GM04504 (cell line): Measurements from ENCODE around the gene MAP2K7.
"Not testable (repeated sequence)": the region's sequence is repeated elsewhere in the genome, so short reads cannot be mapped to it uniquely, and the experiment has no call there.

ENCODE experiments used
- DNase-seq: peaks from one replicate; pipeline ENCODE4 v3.0.0-alpha.2; 2012; ENCODE audit warnings: low read depth

The MAP2K7 gene

DNA sequence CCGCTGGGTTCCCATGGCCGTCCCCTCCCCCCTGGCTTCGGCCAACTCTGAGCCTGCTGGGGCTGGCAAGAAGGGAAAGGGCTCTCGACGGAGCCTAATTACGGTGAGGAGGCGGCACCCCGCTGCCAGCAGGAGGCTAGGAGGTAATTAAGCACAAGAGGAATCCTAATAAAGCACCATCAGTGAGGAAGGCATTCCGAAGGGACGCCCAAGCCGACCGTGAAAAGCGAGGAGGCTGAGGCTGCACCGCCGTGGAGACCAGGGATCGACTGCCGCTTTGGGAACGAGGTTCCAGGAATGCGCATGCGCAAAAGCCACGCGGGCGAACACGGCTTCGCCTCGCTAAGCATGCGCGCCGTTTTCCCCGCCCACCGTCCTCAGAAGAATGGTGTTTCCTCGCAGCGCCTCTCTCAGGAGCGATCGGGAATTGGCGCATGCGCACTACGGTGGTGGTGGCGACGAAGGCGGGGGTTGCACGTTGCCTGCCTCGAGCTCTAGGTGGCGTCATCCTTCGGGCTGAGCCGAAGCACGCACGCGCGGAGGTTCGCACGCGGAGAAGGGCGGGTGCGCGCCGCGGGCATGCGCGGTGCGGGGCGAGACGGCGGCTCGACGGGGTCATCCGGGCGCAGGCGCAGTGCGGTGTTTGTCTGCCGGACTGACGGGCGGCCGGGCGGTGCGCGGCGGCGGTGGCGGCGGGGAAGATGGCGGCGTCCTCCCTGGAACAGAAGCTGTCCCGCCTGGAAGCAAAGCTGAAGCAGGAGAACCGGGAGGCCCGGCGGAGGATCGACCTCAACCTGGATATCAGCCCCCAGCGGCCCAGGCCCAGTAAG is at the start of gene MAP2K7:
Gene MAP2K7, plus strand, starts transcription at position 634 of the 830 bp plus-strand sequence. Its CDS starts 68 bp downstream, at position 702.
- peak; percentile 98 for DNase-seq

DNA sequence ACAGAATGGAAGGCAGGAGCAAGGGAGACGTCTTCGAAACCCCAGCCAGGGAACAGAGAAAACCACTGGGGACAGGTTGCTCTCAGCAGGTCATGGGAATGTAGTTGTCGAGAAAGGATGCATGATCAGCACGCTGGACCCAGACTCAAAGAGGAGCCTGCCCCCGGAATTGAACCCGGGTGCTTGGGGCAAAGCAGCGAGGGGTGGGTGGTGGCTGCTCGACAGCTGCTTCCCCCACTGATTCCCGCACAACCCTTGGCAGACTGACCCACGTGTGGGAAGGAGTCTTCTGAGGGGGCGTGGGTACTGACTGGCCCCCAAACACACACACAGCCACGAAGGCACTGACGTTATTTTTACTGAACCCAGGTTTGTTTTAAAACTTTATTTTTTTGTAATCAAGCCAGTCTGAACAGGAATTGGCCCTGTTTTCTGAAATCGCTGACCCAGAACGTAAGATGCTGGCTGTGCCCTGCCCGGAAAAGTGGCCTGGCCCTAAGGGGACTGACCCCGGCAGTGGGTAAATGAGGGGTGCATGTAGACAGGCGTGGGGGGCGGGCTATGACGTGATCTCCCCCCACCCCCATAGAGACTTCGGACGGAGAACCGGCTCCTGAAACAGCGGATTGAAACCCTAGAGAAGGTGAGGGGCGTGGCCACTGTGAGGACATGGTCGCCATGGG is 48.1 kb upstream of the MAP2K7 start:
- DNase-seq, result no peak

DNA sequence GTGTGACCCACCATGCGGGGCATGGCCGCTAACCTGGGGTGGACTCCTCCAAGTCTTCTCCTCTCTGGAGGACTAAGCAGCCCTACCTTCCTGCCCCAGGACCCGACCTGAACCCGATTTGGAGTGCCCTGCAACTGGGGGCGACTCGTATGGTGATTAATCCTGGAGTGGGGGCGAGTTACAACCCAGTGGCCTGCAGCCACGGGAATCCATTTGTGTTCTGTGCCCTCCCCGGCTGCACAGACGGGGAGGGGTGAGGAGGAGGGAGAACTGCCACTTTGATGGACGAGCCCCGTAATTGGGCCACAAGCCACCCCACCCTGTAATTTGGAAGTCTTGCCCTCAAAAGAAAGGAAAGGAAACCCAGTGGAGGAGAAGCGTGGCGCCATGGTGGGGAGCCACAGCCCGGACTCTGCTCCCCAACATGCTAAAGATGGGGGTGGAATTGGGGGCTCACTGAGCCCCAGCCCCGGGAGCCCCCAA is 47.5 kb upstream of the MAP2K7 start:
- DNase-seq, result no peak

DNA sequence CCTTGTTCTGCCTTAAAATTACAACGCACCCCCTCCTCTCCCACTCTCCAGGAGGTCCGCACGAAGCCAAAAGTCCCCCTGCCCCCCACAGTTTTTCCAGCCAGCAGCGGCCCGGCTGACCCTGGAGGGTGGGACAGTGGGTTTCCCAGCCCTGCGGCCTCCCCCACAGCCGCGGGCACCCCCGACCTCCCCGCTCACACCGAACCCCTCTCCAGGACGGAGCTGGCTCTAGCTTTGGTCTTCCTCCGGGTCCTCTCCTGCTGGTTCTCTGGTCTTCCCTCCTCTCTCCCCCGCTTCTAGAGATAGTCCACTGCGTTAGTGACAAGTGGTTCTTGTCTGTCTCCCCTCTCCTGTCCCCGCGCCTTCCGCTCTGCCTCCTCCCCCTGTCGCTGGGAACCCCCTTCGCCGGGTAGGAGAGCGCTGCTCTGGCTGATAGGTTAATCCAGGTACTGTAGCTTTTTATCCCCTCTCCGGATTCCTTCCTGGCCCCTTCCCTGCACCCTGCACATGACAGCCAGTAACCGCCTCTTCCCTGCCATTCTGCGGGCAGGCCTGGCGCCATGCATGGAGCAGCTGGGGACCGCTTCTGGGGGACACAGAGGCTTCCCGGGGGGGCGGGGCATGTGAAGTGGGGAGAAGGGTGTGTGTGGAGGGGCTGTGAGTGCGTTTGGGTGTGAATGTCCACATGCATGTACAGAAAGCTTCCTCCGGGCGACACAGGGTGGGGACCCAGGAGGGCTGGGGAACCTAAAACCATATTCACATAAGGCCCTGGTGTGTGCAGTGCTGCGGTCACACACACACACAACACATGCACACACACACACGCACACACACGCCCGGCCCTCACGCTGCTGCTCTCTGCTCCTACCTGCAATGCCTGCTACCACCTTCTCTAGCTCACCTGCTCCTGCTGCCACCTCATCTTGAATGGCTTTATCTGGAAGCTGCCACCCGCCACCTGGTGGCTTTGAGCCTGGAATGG is 46.7 kb upstream of the MAP2K7 start:
- DNase-seq, result no peak

DNA sequence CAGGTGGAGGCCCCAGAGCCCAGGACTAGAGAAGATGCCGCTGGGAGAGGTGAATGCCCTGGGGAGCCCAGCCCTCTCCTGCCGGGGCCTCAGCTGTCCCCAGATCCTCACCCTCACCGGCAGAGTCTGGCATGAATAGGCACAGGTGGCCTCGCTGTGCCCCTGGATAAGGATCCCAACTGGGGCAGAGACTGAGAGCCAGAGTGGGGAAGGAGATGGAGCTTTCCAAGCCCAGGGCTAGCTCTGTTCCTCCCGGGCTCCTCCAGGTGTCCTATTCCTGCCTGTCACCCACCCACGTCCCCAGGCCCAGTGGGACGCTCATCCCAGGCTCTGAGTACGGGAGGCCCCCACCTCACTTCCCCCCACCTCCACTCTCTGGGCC is 46.0 kb upstream of the MAP2K7 start:
- DNase-seq, result no peak

DNA sequence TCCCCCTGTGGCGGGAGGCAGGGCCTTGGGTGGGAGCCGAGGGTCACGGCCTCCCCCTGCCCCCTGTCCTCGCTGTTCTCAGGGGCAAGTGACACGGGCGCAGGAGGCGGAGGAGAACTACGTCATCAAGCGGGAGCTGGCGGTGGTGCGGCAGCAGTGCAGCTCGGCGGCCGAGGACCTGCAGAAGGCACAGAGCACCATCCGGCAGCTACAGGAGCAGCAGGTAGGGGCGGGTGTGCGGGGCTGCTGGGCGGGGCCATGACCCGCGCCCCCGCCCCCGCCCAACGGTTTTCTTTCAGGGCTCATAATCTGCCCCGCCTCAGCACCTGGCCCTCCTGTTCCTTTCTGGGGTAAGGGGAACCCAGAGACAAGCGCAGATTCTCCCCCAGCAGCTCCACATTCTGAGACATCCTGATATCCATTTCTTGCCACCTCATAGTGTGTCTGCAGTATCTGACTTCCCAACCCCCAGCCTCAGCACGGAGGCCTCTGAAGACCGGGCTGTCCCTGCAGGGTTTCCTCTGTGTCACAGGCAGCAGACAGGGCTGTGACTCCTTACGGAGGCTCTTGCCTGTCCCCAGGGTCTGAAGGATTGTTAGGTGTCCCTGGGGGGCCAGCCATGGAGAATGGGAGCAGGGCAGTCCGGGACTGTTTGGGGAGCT is 45.4 kb upstream of the MAP2K7 start:
- no peak for DNase-seq

DNA sequence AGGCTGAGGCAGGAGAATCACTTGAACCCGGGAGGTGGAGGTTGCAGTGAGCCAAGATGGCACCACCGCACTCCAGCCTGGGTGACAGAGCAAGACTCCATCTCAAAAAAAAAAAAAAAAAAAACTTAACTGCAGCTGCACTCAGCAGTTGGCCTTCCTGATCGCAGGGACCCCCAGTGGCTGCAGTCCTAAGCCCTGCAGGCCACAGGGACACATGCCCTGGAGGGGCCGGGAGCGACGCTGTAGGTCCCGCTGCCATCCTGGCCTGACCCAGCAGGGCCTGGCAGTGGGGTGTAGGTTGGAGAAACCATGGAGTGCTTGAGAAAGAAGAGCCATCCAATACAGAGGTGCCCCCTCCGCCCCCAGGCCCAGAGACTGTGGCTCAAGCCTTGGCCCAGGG is 44.6 kb upstream of the MAP2K7 start:
- DNase-seq, result not testable (repeated sequence)

DNA sequence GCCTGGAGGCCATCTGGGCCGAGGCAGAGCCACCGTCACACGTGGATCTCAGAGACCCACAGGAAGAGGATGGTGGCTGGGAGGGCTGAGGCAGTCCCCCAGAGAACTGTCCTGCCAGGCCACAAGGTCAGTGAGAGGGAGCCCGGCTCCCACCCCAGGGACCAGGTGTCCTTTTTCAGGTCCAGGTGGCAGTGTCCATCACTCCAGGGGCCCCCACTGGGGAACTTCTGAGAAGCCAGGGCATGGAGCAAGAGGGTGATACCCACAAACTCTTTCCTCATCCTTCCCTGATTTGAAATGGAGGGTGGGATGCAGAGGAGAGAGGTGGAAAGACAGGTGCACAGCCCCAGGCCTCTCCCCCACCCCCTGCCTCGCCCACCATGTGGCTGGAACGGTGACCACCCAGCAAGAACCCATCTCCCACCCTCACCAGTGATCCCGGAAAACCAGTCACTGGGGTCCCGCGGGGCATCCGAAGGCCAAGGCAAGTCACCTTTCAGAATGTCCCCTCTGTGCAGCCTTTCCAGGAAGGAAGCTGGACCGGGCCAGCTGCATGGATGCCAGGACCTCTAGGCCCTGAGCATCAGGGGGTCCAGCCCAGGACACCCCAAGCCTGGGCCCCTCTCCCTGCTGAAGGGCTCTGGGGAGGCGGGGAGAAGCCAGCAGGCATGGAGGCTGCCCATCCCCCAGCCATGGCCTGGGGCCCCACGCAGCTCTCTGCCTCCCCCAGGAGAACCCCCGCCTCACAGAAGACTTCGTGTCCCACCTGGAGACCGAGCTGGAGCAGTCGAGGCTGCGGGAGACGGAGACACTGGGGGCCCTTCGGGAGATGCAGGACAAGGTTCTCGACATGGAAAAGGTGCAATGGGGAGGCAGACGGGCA is 43.6 kb upstream of the MAP2K7 start:
- no peak for DNase-seq

DNA sequence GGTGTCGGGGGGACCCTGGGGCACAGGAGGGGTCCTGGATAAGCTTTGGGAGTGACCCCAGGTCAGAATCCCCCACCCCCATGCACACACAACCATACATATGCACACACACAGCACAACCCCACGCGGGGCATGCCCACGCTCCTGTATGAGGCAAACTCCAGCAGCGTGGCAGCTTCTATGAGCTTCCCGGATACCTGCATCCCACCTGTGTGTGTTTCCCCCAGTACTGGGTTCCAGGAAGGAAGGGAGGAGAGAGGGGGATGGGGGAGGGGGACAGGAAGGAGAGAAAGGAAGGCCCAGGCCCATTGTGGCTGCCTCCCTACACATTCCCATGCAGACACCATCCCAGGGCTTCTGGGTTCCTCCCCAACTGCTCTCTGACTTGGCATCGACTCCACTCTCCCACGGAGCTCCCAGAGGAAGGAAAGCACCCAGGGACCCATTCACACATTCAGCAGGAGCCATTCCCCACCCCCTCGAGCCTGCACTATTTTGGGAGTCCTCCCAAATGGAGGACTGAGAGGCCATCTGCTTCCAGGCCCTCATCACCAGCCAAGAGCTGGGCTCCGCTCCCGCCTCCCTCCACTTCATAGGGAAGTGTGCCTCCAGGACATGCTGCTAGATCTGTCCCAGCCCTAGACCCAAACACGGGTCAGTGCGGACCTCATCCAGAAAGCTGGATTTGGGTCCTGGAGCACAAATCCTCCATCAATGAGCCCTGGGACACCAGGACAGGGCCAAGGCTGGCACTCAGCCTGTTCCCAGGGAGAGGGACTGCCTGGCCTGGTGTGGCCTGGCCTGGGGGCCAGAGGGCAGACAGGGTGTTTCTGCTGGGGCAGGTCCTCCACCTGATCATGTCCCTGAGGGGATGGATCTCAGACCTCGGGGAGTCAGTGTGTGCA is 42.7 kb upstream of the MAP2K7 start:
- no peak for DNase-seq

DNA sequence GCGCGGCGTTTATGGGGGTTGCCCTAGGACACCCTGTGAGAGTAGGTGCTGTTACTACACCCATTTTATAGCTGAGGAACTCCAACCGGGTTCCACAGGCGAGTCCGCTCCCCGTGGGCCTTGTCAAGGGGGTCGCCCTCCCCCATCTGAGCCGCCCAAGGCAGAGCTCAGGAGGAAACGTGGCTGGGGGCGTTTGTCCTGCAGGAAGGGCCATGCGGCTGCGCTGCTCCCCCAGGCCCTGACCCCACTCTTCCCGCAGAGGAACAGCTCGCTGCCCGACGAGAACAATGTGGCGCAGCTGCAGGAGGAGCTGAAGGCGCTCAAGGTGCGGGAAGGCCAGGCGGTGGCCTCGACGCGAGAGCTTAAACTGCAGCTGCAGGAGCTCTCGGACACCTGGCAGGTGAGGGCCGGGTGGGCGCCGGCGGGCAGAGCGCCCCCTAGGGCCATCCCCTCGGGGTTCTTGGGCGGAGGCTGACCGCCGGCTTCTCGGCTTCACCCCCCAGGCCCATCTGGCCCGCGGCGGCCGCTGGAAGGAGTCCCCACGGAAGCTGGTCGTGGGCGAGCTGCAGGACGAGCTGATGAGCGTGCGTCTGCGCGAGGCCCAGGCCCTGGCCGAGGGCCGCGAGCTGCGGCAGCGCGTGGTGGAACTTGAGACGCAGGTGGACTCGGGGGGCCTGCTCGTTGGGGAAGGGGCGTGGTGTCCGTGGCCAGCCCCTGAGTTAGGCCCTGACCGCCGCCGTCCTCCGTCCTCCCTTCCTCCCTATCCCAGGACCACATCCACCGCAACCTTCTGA is 41.9 kb upstream of the MAP2K7 start:
- DNase-seq, result no peak

DNA sequence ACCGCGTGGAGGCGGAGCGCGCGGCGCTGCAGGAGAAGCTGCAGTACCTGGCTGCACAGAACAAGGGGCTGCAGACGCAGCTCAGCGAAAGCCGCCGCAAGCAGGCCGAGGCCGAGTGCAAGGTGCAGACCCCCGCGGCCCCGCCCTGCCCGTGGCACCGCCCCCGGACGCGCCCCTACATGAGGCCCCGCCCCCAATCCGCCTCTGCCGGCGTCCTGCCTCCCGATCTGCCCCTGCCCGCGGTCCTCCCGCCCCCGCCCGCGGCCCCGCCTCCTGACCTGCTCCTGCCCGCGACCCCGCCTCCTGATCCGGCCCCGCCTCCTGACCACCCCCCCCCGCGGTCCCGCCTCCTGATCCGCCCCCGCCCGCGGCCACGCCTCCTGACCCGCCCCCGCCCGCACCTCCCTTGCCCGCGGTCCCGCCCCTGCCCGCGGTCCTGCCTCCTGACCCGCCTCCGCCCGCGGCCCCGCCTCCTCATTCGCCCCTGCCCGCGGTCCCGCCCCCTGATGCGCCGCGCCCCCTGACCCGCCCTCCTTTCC is 41.2 kb upstream of the MAP2K7 start:
- DNase-seq, result no peak

DNA sequence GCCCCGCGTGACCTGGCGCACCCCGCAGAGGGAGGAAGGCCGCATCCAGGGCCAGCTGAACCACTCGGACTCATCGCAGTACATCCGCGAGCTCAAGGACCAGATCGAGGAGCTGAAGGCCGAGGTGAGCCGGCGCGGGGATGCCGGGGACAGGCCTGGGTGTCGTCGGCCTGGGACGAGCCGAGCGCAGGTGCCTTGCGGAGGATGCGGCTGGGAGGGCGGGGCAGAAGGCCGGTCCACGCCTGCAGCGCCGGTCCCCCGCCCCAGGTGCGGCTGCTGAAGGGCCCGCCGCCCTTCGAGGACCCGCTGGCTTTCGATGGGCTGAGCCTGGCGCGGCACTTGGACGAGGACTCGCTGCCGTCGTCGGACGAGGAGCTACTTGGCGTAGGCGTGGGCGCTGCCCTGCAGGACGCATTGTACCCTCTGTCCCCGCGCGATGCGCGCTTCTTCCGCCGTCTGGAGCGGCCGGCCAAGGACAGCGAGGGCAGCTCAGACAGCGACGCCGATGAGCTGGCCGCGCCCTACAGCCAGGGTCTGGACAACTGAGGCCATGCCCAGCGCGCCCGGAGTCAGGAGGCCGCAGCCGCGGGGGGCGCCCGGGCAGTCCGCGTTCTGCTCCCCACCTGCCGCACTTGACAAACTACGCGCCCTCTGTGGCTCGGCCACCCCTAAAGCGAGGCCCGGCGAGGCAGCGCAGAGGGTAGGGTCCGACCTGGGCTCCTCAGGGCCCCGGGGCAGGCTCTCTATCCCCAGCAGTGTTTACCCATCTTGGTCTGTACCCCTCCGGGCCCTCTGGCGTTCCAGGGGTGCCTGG is 40.3 kb upstream of the MAP2K7 start:
- no peak for DNase-seq

DNA sequence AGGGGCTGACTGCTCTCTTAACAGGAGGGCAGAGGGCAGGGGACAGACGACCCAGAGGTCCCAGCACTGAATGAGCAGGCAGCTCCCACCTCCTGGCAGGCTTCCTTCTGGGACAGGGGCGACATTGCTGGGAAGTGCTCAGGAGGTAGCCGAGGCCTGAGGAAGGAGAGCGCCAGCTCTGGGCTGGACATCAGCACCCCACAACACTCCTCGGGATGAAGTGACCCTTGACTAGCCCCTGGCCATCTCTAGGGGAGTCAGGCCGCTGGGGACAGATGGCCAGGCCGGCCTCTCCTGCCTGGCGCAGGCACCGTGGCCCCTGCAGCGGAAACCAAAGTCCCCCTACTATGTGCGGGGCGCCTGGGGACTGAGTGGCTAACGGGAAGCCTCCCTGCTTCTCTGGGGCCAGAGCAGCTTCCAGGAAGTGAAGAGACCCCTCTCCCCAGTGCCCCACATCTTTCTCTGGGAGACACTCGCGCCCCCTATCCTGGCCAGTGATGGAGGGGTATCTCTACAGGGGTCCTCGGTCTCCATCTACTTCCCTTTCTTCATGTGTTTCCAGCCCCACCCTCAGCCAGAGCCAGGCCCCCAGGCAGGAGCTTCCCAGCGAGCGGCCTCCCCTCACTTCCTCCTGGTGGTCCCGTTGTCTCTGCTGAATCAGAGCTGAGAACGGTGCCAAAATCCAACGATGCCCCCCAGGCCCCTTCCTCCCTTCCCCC is 39.5 kb upstream of the MAP2K7 start:
- no peak for DNase-seq

DNA sequence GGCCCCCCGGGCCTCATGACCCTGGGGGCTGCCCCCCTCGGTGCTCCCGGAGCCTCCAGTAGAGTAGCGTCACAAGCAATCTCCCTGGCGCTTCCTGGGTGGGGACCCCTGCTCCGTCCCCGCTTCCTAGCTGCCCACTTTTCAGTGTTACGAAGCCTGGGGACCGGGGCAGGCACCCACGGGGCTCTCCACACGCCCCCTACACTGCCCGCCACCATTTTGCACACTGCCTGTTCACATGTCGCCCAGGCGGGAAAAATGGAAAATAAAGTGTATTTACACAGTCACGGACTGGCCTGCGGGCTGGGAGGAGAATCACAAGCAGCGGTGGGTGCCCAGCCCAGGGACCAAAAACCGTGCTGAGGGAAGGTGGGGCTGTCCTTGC is 39.0 kb upstream of the MAP2K7 start:
- no peak for DNase-seq

DNA sequence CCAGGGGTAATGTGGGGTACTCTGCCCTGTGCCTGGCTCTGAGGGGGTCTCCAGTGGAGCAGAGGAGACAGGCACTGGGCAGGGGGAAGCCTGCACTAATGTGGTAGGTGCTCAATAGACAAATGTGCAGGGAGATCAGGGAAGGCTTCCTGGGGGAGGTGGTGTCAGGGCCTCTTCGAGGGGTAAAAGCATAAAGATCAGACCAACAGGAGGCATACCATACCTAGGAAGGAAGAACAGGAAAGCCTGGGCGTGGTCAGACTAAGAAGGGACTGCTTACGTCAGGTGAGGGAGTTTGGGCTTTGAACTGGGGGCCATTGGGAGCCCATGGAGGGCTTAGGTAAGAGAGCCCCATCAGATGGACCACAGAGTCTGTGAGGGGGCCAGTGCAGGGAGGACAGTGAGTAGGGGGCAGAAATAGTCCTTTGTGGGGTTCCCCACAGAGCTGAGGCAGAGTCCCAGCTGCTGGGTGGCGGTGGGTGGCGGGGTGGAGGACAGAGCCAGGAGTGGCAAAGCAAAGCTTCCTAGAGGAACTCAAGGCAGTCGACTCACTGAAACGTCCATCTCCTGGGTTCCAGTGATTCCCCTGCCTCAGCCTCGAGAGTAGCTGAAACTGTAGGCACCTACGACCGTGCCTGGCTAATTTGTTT is 38.3 kb upstream of the MAP2K7 start:
- no peak for DNase-seq

DNA sequence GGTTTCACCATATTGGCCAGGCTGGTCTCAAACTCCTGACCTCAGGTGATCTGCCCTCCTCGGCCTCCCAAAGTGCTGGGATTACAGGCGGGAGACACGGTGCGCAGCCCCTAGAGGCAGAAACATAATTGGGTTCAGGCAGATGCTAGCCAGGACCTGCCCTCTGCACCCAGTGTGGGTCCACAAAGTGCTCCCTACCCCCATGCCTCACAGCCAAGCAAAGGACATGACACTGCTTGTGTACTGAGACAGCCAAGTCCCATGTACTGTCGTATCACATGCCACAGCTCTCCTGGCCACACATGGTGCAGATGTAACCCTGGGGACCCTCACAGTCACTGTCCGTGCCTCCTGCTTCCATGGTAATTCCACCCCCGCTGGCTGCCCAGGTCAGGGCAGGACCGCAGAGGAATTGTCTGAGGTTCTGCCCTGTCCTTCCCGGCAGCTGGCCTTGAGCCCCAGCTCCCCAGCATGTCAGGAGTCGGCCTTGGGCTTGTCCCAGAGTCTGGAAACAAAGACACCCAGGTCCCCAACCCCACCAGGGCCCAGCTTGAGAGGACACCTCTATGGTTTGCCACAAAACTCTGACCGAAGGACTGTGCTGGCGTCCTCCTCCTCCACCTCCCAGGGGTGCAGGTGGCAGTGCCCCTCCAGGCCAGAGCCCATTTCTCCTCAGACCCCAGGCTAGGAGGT is 37.1 kb upstream of the MAP2K7 start:
- no peak for DNase-seq
